Cerebellar nuclear complex (tissue), 1 donor: ENCODE results near the gene GATA2.

Experiments used
- DNase-seq, 2 experiments: peaks; one replicate each; lab custom pipeline; 2025; lab: John Stamatoyannopoulos, UW

Gene GATA2

DNA sequence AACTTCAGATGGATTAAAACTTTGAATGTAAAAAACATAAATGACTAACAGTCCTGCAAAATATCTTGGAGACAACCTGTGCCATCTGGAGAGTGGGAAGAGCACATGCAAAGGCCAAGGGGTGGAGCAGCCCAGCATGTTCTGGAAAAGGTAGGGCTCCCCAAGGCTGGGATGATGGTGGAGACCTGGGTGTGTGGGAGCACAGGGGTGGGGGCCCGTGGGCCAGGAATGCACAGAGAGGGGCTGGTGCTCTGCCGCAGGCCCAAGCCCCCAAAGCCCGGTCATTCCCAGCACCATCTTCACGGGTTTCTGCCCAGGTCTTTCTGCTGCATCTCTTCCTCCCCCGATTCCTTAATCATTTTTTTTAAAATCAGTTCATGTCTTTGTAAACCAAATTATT, 9.7 kb upstream of the GATA2 start:
- no peak for DNase-seq

DNA sequence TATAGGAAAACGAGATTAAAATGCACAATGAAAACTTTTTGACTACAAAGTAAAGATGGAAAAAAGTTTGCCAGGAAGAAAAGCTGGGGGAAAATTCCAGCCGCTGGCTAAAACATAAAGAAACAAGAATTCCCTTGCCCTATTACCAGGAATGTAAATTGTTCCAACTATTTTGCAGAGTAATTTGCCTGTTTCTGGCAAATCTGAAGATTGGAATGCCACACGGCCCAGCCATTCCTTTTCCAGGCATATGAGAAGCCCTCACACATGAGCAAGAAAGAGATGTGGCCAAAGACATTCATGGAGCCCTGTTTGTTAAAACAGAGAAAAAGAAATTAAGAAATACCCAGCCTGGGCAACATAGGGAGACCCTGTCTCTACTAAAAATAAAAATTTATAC, 8.4 kb upstream of the GATA2 start:
- no peak for DNase-seq

DNA sequence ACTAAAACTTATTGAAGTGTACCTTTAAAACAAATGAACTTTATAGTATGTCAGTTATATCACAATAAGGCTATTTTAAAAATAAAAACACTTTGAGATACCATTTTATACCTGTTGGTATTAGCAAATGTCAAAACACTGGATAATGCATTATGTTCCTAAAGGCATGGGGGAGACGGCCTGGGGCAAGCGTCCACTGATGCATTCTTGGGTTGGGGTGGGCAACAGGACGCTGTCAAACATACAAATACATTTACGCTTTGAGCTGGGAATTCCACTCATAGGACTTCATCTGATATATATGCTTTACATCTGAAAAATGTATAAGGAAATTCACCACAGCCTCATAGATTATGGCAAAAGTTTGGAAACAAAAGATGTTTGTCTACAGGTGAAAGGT, 7.6 kb upstream of the GATA2 start:
- no peak for DNase-seq

DNA sequence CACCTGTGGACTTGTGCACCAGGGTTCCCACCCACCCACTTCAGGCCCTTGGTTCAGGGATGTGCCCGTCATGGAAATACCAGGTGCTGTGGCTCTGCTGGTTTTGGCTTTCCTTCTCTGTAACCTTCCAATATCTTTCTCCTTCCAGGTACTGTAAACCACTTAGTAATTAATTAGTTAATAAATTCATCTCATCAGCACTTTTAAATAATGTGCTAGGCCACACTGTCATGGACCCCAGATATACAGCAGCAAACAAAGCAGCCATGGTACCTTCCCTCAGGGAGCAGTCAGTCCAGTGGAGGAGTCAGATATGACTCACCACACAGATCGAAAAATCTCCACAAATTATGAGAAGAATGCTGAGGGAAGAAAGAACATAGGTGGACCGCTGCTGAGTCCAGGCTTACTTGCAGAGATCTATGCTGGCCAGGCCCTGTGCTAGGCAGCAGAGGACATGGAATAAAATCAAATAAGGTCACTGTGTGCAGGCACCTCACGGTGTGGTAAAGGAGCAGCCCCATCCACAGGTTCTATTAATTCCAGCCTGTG, 6.8 kb upstream of the GATA2 start:
- no peak for DNase-seq

DNA sequence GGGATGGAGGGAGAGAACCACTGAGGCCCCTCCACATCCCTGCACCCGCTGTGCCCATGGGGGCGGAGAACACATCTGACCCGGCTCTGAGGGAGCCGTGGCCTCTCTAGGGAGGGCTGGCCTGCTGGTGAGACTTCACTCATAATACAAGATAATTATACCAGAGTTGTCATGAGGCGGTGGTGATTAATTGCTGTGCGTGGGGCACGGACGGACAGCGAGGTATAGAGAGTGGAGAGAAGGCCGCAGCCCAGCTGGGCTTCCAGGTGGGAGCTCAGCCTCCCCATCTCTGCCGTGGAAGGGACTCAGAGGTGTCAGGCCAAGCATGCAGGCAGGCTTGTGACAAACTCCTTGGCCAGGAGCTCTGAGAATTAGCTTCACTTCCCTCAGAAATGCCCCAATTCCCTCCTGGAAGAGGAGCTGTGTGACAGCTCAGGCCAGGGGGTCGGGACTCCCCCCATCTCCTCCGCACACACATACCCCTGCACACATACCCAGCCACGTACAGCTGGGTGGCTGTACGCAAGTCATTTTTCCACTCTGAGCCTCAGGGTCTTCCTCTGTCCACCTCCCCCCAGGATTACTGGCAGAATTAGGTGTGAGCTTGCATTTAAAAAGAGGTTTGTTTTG, 6.0 kb upstream of the GATA2 start:
- DNase-seq, result no peak

DNA sequence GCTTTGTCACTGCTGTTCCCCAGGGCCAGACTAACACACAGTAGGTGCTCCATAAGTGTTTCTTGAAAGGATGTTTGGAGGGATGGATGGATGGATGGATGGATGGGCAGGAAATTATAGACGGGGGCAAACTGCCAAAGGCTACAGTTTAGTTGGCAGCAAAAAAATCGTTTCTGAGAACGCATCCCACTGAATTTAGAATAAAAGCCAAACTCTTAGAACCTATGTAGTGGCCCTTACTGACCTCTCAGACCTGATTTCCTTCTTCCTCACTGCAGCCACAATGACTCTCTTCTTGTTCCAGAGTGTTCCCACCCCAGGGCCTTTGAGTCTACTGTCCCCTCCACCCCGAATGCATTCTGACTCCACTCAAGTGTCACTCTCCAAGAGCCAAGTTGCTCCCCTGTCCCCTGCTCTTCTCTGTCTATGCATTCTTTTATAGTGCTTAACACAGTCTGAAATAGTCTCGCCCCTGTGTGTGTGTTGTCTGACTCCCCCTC, 5.2 kb upstream of the GATA2 start:
- no peak for DNase-seq

DNA sequence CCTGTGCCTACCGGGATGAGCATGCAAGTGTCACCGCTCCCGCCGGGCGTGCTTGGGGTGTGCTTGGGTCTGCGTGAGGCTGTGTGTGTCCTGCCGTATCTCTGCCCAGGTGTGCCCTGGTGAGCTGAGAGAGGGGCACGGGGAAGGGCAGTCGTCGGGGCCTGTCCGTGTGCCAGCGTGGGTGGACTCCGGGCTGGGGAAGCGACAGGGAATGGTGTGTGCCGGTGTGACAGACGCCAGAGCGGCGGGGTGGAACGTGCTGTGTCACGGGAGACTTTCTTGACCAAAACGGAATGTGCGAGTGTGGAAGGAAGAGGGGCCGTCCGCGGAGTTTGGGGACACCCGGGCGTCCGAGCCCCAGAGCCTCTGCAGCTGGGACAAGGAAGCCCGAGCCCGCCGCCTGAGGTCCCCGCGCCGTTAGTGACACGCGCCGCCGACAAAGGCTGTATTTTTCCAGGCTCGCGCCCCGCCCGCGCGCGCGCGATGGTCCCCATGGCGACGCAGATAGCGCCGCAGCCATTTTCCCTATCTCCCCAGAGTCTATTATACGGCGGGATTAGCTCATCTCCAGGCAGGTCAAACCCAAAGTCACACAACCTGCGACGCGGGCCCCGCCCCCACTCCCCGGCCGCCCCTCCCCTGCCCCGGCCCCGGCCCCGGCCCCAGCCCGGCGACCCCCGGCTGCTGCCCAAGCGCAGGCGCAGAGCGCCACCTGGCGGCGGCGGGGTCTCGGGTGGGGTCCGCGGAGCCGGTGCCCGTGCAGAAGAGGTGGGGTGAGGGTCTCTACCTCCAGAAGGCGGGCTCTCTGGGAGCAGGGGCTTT, 4.5 kb upstream of the GATA2 start:
- peak in 1 of 2 experiments; percentile 1 for DNase-seq

DNA sequence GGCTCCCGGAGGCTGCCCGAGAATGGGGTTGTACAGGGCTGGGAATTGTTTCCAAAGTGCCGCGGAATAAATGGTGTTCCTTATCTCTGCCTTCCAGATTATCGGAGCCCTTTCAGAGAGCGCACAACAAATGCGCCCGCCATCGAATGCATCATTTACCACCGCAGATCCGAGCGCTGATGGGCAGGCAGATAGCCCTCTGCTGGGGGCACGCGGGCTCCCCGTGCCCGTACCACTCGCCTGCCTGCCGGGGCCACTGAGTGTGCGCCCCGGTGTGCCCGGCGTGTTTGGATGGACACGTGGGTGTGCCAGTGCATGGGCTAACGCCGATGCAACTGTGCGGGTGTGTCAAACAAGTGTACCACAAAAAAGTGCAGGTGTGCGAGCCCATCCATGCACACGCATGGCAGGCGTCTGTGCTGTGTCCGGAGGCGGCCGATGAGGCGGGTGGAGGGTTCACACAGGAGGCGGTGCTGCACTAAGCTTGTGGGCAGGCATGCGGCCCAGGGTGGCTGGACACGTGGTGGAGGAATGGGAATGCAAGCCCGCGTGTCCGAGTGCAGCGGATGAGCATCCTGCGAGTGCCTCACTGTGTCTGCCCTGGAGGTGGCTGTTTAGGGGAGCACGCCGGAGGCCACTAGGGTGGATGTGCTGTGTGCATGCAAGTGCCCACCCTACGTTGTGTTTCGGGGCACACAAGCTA, 3.8 kb upstream of the GATA2 start:
- DNase-seq, result no peak

DNA sequence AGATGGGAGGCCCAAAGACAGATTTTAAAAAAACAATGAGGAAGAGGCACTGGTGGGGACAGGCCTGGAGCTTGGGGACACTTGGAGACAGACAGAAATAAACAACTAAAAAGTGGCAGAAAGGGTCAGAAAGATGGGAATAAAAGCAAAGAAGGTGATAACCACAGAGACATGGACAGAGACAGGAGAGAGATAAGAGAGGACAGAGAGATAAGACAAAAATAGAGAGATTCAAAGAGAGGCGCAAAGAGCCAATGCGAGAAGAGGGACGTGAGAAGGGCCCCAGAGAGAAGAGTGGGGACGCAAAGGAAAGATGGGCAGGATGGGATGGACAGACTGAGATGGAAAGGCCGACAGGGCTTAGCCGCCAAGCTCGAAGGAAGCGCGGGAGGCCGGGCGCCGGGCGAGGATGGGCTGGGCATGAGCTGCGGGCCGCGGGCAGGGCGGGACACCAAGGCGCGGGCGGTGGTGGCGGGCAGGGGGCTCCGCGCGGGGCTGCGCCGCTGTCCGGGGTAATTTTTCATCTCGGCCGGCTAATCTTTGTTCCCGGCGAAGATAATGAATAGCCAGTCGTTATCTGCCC, 3.1 kb upstream of the GATA2 start:
- no peak for DNase-seq

DNA sequence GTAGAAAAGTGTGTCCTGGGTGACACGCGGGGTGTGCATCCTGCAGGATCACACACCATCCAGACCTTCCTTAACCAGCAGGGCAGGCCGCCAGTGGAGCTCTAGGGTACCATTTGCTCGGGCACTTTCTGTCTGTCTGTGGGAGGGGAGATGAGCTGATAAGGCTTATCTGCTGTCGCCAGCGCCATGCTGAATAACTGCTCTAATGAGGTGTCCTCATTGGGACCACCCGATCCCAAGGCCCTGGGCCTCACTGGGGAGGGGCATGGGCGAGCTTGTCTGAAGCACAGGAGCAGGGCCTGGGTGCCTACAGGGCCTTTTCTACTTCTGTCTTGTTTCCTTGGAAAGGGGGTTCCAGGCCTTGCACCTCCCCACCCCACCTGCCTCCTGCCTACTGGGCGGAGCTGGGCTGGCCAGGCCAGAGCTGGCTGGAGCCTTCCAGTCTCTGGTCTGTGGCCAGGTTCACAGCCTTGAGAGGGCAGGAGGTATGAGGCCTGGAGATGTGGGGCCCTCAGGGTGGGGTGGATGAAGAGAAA, 2.5 kb upstream of the GATA2 start:
- no peak for DNase-seq

DNA sequence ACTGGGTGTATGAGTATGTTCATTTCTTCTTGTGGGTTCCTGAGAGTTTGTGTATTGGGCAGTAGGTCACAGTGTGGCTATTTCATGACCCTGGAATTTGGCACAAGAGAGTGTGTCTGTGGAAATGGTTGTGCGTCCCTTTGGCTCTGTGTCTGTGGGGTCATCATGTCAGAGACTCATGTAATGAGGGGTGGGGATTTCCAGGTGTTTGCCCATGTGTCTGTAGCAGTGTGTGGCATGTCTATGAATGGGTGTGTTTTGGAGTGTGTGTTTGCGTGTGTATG, 1.3 kb upstream of the GATA2 start:
- DNase-seq, result no peak

DNA sequence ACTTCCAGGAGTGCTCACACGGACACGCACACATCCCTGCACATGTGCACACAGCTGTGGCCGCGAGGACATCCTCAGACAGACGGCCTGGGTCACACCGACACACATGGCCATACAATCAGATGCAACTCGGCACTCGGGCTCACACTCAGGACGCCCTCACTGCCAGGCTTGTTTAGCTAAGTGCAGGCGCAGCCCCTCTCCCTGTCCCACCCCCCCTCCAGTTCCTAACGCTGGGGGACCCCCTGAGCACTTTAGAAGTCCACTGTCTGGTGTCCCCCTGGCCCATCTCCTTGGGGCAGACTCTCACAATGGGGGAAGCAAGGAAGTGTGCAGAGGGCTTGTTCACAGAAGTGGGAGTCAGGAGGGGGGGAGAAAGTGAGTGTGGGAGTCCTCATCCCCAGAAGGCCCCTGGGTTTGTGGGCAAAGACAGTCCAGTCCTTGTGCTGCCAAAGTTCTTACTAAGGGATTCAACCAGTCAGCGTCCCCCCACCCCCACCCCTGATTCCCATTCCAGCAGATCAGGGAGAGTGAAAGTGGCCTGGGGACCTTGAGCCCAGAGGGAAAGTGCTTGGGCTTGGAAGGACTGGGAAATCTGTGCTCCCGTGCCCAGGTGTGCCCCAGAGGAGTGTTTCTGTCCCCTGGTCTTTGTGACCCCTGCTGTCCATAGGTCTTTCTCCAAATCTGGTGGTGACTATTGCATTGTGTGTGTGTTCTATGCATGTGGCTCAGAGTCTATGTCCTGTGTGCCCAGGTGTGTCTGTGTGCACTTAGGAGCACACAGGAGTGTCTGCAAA, 767 bp upstream of the GATA2 start:
- no peak for DNase-seq

DNA sequence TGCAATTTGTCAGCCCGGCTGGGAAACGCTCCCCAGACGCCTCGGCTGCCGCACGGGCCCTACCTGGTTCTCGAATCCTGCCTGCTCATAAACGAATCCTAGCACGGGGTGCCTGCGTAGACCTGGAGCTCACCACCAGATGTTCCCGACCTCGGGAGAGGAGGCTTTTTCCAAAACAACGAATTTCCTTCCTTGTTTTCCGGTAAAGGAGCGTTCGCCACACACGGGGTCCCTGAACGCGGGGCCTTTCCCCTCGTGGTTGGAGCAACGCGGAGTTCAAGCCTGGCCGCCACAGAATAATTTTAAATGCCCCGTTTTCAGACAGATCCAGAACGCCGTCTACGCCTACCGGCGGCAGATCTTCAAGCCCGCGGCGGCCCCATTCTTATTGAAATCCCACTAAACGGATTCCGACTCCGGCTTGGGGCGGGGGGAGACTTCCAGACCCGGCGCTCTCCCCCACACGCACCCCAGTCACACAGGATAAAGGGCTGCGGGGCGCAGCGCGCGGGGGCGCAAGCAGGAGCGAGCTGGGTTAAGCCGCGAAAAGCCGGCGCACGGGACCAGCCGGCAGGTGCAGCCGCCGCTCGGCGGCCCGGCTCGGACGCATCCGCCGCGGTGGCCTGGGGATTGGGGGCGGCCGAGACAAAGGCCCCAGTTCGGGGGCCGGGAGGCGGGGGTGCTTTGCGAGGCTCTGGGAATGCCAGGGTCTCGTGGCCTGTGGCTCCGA, 895 bp downstream of the GATA2 start:
- no peak for DNase-seq

DNA sequence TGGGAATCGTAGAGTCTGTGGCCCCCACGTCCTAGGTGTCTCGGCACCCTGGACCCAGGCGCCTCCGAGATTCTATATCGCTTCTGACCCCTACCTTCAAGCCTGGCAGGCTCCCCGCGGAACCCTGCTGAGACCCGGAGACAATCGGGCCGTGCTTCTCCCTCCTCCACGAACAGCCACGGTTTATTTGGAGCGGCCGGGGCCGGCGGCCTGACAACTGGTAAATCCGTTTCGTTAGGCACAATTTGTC, 1.4 kb downstream of the GATA2 start:
- no peak for DNase-seq

DNA sequence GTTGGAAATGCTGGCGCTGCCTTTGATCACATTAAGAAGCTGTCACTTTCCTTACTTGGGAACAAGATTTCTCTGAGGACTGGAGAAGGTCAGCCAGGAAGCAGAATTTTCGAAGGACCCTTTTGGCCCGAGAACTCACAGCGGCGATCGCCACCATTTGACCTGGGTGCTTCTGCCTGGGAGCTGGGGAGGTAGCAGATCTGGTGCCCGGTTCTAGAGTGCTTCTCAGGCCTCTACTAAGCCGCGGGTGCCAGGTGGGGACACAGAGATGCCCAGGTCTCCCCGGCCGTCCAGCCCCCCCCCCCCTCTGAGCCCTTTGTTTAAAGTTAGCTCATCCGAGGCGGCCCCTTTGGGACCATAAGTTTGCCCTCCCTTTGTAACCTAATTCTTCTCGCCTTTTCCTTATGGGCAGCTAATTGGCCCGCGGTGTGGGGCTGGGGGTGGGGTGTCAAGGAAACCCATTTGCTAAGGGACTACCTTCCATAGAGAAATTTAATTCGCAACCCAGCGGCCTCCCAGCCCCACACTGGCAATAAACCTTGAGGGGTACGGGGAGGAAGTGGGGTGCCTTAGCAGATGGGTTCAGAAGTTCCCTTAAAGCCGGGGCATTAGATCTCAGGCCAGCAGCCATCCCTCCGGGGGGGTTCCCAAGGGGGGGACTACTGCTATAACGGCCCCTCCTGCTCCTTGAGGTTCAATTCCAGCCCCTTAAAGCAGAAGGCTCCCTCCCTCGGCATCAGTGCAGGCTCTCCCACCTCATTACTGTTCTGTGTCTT, 1.9 kb downstream of the GATA2 start:
- no peak for DNase-seq

DNA sequence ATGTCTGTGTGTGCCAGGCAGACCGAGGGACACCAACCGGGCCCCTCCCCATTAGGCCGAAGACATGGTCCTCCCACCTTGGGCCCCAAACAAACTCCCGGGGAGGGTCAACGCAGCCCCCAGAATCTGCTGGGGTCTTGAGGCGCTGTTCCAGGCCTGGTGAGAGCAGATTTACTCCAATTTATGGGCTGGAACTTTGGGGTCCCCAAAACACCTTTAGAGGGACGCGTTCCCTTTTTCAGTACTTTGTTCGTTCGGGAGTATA, 2.4 kb downstream of the GATA2 start:
- no peak for DNase-seq

DNA sequence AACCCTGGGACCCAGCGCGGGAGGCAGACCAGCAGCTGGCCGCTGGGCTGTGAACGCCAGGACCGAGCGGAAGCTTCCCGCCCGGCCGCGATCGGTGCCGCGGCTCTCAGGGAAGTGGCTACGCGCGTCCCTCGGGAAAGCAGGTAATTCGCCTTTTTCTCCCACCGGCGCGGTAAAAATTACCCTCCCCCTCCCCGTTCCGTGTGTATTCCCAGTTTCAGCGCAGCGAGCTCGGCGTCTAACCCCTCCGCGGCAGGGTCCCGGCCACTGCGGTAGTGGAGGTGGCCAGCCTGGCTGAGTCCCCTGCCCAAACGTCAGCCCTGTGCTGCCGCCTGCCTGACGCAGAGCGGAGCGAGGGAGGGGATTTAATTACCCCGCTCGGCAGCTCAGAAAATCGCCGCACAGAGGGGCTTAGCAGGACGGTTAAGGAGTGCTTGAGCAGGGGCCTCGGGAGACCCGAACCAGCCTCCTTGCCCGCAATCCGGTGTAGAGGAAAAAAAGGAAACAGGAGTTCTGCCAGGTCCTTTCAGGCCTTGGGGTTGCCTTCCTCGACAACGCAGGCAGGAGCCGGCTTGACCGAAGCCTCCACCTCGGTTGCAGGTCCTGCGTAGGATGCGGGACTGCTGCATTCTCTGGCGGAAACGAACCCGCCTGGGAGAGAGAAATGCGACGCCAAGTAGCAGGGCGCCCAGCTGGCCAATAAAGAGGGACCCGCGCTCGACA, 2.9 kb downstream of the GATA2 start:
- no peak for DNase-seq

DNA sequence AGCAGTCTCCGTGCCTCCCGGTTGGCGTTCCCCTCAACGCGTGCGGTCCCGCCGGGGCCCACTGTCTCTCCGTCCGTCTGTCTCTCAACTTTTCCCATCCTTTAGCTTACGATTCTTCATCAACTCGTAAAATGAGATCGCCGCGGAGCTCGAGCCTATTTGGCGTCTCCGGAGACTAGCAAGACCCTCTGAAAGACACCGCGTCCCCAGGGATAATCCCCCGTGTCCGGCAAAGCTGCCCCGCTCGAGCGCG, 3.4 kb downstream of the GATA2 start:
- no peak for DNase-seq

DNA sequence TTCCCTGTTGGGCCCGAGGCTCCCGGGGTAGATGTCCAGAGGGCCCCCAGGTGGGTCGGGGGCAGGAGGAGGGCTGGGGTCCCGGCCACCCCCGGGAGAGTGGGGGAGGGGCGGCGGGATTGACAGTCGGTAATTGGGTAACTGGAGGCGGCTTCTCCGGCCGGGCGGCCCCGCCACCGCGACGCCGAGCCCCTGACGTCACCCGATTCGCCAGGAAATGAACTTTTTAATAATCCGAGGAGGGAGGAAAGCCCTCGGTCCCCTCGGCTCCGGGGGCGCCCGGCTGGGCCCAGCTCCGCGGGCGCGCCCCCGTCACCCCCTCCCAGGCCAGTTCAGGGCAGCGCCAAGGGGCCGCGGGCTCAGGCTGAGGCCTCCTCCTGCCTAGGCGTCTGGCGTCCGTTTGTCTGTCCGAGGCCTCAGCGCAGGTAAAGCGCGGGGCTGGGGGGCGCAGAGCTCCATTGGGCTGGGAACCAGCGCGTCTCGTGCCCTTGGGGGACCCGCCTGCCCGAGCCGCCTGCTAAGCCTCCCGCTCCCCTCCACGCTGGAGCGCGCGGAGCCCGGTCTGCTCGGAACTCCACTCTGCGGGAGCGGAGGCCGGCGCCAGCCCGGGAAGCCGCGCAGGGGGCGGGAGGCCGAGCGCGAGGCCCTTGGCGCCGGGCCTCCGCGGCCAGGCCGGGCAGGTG, 3.9 kb downstream of the GATA2 start:
- DNase-seq, result no peak

DNA sequence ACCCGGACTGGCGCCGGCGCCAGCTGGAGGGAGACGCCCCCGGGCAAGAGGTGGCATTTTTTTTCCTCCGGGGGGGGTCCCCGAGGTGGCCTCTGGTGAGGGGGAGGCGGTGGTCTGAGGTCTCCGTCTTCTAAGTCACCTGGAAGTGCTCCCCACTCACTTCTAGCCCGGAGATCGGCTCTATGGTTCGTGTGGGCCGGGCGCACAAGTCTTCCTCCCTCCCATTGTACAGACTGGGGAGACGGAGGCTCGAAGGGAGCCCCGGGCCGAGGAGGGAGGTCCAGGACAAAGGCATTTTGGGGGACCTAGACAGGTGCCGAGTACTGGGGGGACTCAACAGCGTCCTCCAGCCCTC, 4.4 kb downstream of the GATA2 start:
- DNase-seq, result no peak
